ENCODE data around the gene MRC1. TPM values are rescaled to one million over a fixed set of nuclear protein-coding genes. Genes with fewer than 3 reads are reported as not detected.

Gene MRC1
- total and polyA plus RNA-seq, 9 of the 15 experiments (the other 6 are each of a cell fraction or from before 2014, with no cell fraction given) = 0.01 to 0.20 (median 0.03) TPM; not detected in 5

- no peaks in the 10 kb centered on the region for H3K36me3 ChIP-seq (ENCODE audit: control insufficient read depth, insufficient read depth, low read length)
- peak in 1 of 4 experiments; percentile 10 for DNase-seq (ENCODE audit: extremely low read depth in 1 of 4, low spot score in 3 of 4)
- intact Hi-C loops (cut with micrococcal nuclease) = no loop called here
- H3K9me3 ChIP-seq (replicated peaks; ENCODE audit: control insufficient read depth, insufficient read depth, low read depth, low read length) = no peaks in the 10 kb centered on the region
- no peaks in the 10 kb centered on the region; a peak in 1 of 5 replicates for H3K27me3 ChIP-seq (ENCODE audit: control insufficient read depth in 2 of 2, insufficient read depth in 2 of 2, low read length in 2 of 2)
- no peak overlapping the region for H3K9ac ChIP-seq (ENCODE audit: insufficient read depth in 1 of 2, low read depth in 2 of 2, low read length in 2 of 2)
- H2AFZ ChIP-seq (ENCODE audit: low read depth, low read length) = peak overlapping the region; percentile 65
- H3K4me3 ChIP-seq = no peak overlapping the region
- H3K4me2 ChIP-seq (ENCODE audit: insufficient read depth, low read length) = no peak overlapping the region
- peak; percentile 74 for FAIRE-seq
- ChIA-PET POLR2A (interaction anchor here (0.5 to 2.0 kb wide), 3 partner anchors 8 to 38 kb away, joined by 4 to 6 read pairs (median 5); no protein-coding TSS in a partner anchor), CTCF (ENCODE audit: low intra/inter-chr PET ratio) (no interaction called here)
- peak; percentile 32; the same call in 2 of the 3 replicates for ATAC-seq
- in situ Hi-C loops (cut with MboI) = no loop called here
- H3K9me1 ChIP-seq (ENCODE audit: control insufficient read depth, insufficient read depth, low read length) = no peaks in the 10 kb centered on the region
- H3K4me1 ChIP-seq (replicated peaks in 1 of 2; ENCODE audit: control insufficient read depth in 2 of 2, insufficient read depth in 2 of 2, low read length in 2 of 2) = peaks cover 0 to 19% of the 10 kb centered on the region in 2 experiments; a peak in 3 of 5 replicates
- H3K27ac ChIP-seq (ENCODE audit: extremely low read depth, low read depth, low read length) = no peak overlapping the region
- no peaks in the 10 kb centered on the region for H3K79me2 ChIP-seq (ENCODE audit: control insufficient read depth, insufficient read depth, low read length)
- TF ChIP-seq CBFA2T3 (IDR thresholded peaks at IDR 0.05) (0 out of 2 replicates have a peak, but pooled peaks have one; percentile 18), GTF2F1 (IDR thresholded peaks at IDR 0.05; ENCODE audit: low read depth, low read length) (no peak), NFE2 (IDR thresholded peaks at IDR 0.05; ENCODE audit: low read depth) (no peak), TCF3 (CRISPR knock-in tag; IDR thresholded peaks at IDR 0.05) (peak; percentile 45; the same call in 1 of the 2 replicates), RBM25 (IDR thresholded peaks at IDR 0.05; ENCODE audit: low read depth, low read length, severe bottlenecking) (peak; percentile 8), MEF2D (tag; conservative IDR thresholded peaks at IDR 0.05; ENCODE audit: low read depth) (no peak)
- no TSS peak for BruUV-seq (replicated peaks)
- H4K20me1 ChIP-seq (replicated peaks; ENCODE audit: control insufficient read depth, insufficient read depth, low read length) = no peaks in the 10 kb centered on the region
Measured at GRCh38 chr10:17792991-17793390, 16.2 kb upstream of the MRC1 start.

Data from K562 (cell line).